Activated CD4-positive, CD25-positive, alpha-beta regulatory T cell treated with anti-CD3 and anti-CD28 coated beads, Interleukin-2, amount 50 U/mL, for 24 hours (primary cell): Measurements from ENCODE around the gene PTPRN2.
"Not testable (repeated sequence)": the region's sequence is repeated elsewhere in the genome, so short reads cannot be mapped to it uniquely, and the experiment has no call there.

Experiments used
- ATAC-seq, 2 donors: fragments of 150-1000 bp; cut with Tn5 transposase; one replicate each; pipeline ENCODE4 v1.10.0; 2021; ENCODE audit warnings: mild to moderate bottlenecking in 1 of 2, moderate library complexity in 1 of 2

Gene PTPRN2

GRCh38 chr7:157575777-157576176 lies 1011.8 kb downstream of the PTPRN2 start:
- ATAC-seq: no peak

GRCh38 chr7:157574914-157575586 lies 1012.6 kb downstream of the PTPRN2 start:
- no peak for ATAC-seq

GRCh38 chr7:157574120-157574825 lies 1013.4 kb downstream of the PTPRN2 start:
- peak; percentile 64 to 73 for ATAC-seq

- ATAC-seq: no peak
Observed at GRCh38 chr7:157573244-157573643, 1014.4 kb downstream of the PTPRN2 start.

- ATAC-seq: no peak
Observed at GRCh38 chr7:157572622-157573021, 1015.0 kb downstream of the PTPRN2 start.

GRCh38 chr7:157570531-157571200 lies 1017.0 kb downstream of the PTPRN2 start:
- peak; percentile 19 to 33 for ATAC-seq

- ATAC-seq: no peak
Observed at GRCh38 chr7:157569967-157570366, 1017.7 kb downstream of the PTPRN2 start.

GRCh38 chr7:157568770-157569584 lies 1018.6 kb downstream of the PTPRN2 start:
- ATAC-seq: peak; percentile 65 to 75

- ATAC-seq: no peak
Observed at GRCh38 chr7:157568106-157568769, 1019.4 kb downstream of the PTPRN2 start.

GRCh38 chr7:157567666-157568065 lies 1020.0 kb downstream of the PTPRN2 start:
- no peak for ATAC-seq

- ATAC-seq: no peak
Observed at GRCh38 chr7:157566631-157567006, 1021.0 kb downstream of the PTPRN2 start.

- no peak for ATAC-seq
Observed at GRCh38 chr7:157565981-157566630, 1021.5 kb downstream of the PTPRN2 start.

- ATAC-seq: no peak
Observed at GRCh38 chr7:157565201-157565626, 1022.4 kb downstream of the PTPRN2 start.

GRCh38 chr7:157564517-157565177 lies 1023.0 kb downstream of the PTPRN2 start:
- ATAC-seq: no peak

- not testable (repeated sequence) for ATAC-seq
Observed at GRCh38 chr7:157563467-157564135, 1024.0 kb downstream of the PTPRN2 start.

- ATAC-seq: not testable (repeated sequence)
Observed at GRCh38 chr7:157562522-157563398, 1024.9 kb downstream of the PTPRN2 start.

- ATAC-seq: no peak
Observed at GRCh38 chr7:157561816-157562410, 1025.7 kb downstream of the PTPRN2 start.

- ATAC-seq: no peak
Observed at GRCh38 chr7:157561523-157561785, 1026.2 kb downstream of the PTPRN2 start.
